ENCODE data around the gene SYNE2. TPM values are rescaled to one million over a fixed set of nuclear protein-coding genes. Genes with fewer than 3 reads are reported as not detected.

Gene SYNE2
- total RNA-seq, 1 experiment from 2014 or later, result 33.4 TPM

GRCh38 chr14:64255756-64256155 is 403.0 kb downstream of the SYNE2 start:
- in situ Hi-C loops (cut with HindIII; ENCODE audit: low pct_unique_long_range_greater_than_20kb, low sequenced_read_pairs), result no loop called here
- DNase-seq (ENCODE audit: low read depth, low spot score), result no peak

- no peak for DNase-seq (ENCODE audit: low read depth, low spot score)
- in situ Hi-C loops (cut with HindIII; ENCODE audit: low pct_unique_long_range_greater_than_20kb, low sequenced_read_pairs), result no loop called here
Measured at GRCh38 chr14:64260418-64260817, 407.6 kb downstream of the SYNE2 start.

- DNase-seq (ENCODE audit: low read depth, low spot score), result no peak
- in situ Hi-C loops (cut with HindIII; ENCODE audit: low pct_unique_long_range_greater_than_20kb, low sequenced_read_pairs), result no loop called here
Measured at GRCh38 chr14:64265222-64265621, 412.4 kb downstream of the SYNE2 start.

- in situ Hi-C loops (cut with HindIII; ENCODE audit: low pct_unique_long_range_greater_than_20kb, low sequenced_read_pairs), result no loop called here
- peak; percentile 28 for DNase-seq (ENCODE audit: low read depth, low spot score)
Measured at GRCh38 chr14:64266239-64266638, 413.4 kb downstream of the SYNE2 start.

GRCh38 chr14:64272019-64272418 is 419.2 kb downstream of the SYNE2 start:
- in situ Hi-C loops (cut with HindIII; ENCODE audit: low pct_unique_long_range_greater_than_20kb, low sequenced_read_pairs), result no loop called here
- no peak for DNase-seq (ENCODE audit: low read depth, low spot score)

Small RNA genes within 50 kb of the gene (small RNA-seq; reads per million reads assigned to genes)
- gene MIR548H1, result 0 reads per million in 2 experiments
- gene RF00019, result 0 reads per million in 2 experiments
- gene RPS28P1, result 0 reads per million in 2 experiments

Other genes with a start within 250 kb of the SYNE2 start
- gene WDR89, start 211.1 kb upstream of the SYNE2 start, total RNA-seq (2014; rRNA removed; shearing (Covaris generic)), result 14.4 and 14.5 TPM in 2 replicates
- 21.8 and 24.0 TPM in 2 replicates for gene SGPP1, start 124.9 kb upstream of the SYNE2 start, total RNA-seq (2014; rRNA removed; shearing (Covaris generic))

Data from SK-MEL-5 (cell line).